ENCODE results near the gene MUC15. TPM values are rescaled to one million over a fixed set of nuclear protein-coding genes. Genes with fewer than 3 reads are reported as not detected.

Gene MUC15
- total and polyA plus RNA-seq, 2 donors (not counting 1 experiment from before 2014, with no cell fraction given): not detected

- no peak for DNase-seq (ENCODE audit: low read depth in 2 of 2)
- no peaks in the 10 kb centered on the region for H3K79me2 ChIP-seq (ENCODE audit: control insufficient read depth, insufficient read depth, low read length)
Observed at GRCh38 chr11:26553182-26553581, 18.9 kb downstream of the MUC15 start.

GRCh38 chr11:26551186-26551801 is 20.8 kb downstream of the MUC15 start:
- Histone ChIP-seq H4K20me1 (ENCODE audit: control insufficient read depth, extremely low read depth, insufficient read depth, low read length) (no peaks in the 10 kb centered on the region), H3K9ac (ENCODE audit: insufficient read depth, low read length) (no peak overlapping the region), H3K9me3 (ENCODE audit: control insufficient read depth, insufficient read depth, low read depth, low read length) (no peaks in the 10 kb centered on the region), H3K4me2 (ENCODE audit: extremely low read depth, insufficient read depth, low read length) (no peak overlapping the region), H2AFZ (ENCODE audit: low read length) (no peak overlapping the region), H3K4me1 (ENCODE audit: control insufficient read depth, extremely low read depth, insufficient read depth, low read length) (no peaks in the 10 kb centered on the region), H3K27ac (ENCODE audit: insufficient read depth, low read length) (no peak overlapping the region), H3K4me3 (replicated peaks in 1 of 4; ENCODE audit: control extremely low read depth in 1 of 4, insufficient read depth in 1 of 4, low read depth in 3 of 4, low read length in 4 of 4) (no peak overlapping the region), H3K36me3 (ENCODE audit: control insufficient read depth, insufficient read depth, low read length) (no peaks in the 10 kb centered on the region), H3K79me2 (ENCODE audit: control insufficient read depth, insufficient read depth, low read length) (no peaks in the 10 kb centered on the region), H3K27me3 (ENCODE audit: control insufficient read depth, insufficient read depth, low read length) (no peaks in the 10 kb centered on the region)
- TF ChIP-seq CTCF (conservative IDR thresholded peaks at IDR 0.05 in 1 of 2, IDR thresholded peaks at IDR 0.05 in 1 of 2; ENCODE audit: low read depth in 1 of 2, low read length in 2 of 2) (peak; percentile 12 to 63), EZH2 (IDR thresholded peaks at IDR 0.05; ENCODE audit: low read length, missing control alignments) (no peak)
- peak; percentile 1 to 64 for DNase-seq (ENCODE audit: low read depth in 2 of 2)

More at GRCh38 chr11:26553182-26553581, 18.9 kb downstream of the MUC15 start:
- no peak overlapping the region for H3K4me2 ChIP-seq (ENCODE audit: extremely low read depth, insufficient read depth, low read length)
- no peaks in the 10 kb centered on the region for H3K27me3 ChIP-seq (ENCODE audit: control insufficient read depth, insufficient read depth, low read length)
- no peaks in the 10 kb centered on the region for H4K20me1 ChIP-seq (ENCODE audit: control insufficient read depth, extremely low read depth, insufficient read depth, low read length)
- no peak overlapping the region for H3K27ac ChIP-seq (ENCODE audit: insufficient read depth, low read length)
- no peak overlapping the region for H3K9ac ChIP-seq (ENCODE audit: insufficient read depth, low read length)
- H3K4me1 ChIP-seq (ENCODE audit: control insufficient read depth, extremely low read depth, insufficient read depth, low read length): no peaks in the 10 kb centered on the region
- no peak overlapping the region for H2AFZ ChIP-seq (ENCODE audit: low read length)
- TF ChIP-seq CTCF (conservative IDR thresholded peaks at IDR 0.05 in 1 of 2, IDR thresholded peaks at IDR 0.05 in 1 of 2; ENCODE audit: low read depth in 1 of 2, low read length in 2 of 2) (no peak), EZH2 (IDR thresholded peaks at IDR 0.05; ENCODE audit: low read length, missing control alignments) (no peak)
- H3K9me3 ChIP-seq (ENCODE audit: control insufficient read depth, insufficient read depth, low read depth, low read length): no peaks in the 10 kb centered on the region
- H3K36me3 ChIP-seq (ENCODE audit: control insufficient read depth, insufficient read depth, low read length): no peaks in the 10 kb centered on the region
- no peak overlapping the region for H3K4me3 ChIP-seq (replicated peaks in 1 of 4; ENCODE audit: control extremely low read depth in 1 of 4, insufficient read depth in 1 of 4, low read depth in 3 of 4, low read length in 4 of 4)

- Histone ChIP-seq H3K4me2 (ENCODE audit: extremely low read depth, insufficient read depth, low read length) (no peak overlapping the region), H2AFZ (ENCODE audit: low read length) (no peak overlapping the region), H3K79me2 (ENCODE audit: control insufficient read depth, insufficient read depth, low read length) (no peaks in the 10 kb centered on the region), H4K20me1 (ENCODE audit: control insufficient read depth, extremely low read depth, insufficient read depth, low read length) (no peaks in the 10 kb centered on the region), H3K36me3 (ENCODE audit: control insufficient read depth, insufficient read depth, low read length) (no peaks in the 10 kb centered on the region), H3K4me1 (ENCODE audit: control insufficient read depth, extremely low read depth, insufficient read depth, low read length) (no peaks in the 10 kb centered on the region), H3K27me3 (ENCODE audit: control insufficient read depth, insufficient read depth, low read length) (no peaks in the 10 kb centered on the region), H3K27ac (ENCODE audit: insufficient read depth, low read length) (no peak overlapping the region), H3K9me3 (ENCODE audit: control insufficient read depth, insufficient read depth, low read depth, low read length) (no peaks in the 10 kb centered on the region), H3K9ac (ENCODE audit: insufficient read depth, low read length) (no peak overlapping the region), H3K4me3 (replicated peaks in 1 of 4; ENCODE audit: control extremely low read depth in 1 of 4, insufficient read depth in 1 of 4, low read depth in 3 of 4, low read length in 4 of 4) (no peak overlapping the region)
- DNase-seq (ENCODE audit: low read depth in 2 of 2): no peak
- TF ChIP-seq CTCF (conservative IDR thresholded peaks at IDR 0.05 in 1 of 2, IDR thresholded peaks at IDR 0.05 in 1 of 2; ENCODE audit: low read depth in 1 of 2, low read length in 2 of 2): no peak
- TF ChIP-seq EZH2 (IDR thresholded peaks at IDR 0.05; ENCODE audit: low read length, missing control alignments): no peak
Observed at GRCh38 chr11:26550022-26550421, 22.0 kb downstream of the MUC15 start.
